ENCODE results near the gene KAT6B.

DNA sequence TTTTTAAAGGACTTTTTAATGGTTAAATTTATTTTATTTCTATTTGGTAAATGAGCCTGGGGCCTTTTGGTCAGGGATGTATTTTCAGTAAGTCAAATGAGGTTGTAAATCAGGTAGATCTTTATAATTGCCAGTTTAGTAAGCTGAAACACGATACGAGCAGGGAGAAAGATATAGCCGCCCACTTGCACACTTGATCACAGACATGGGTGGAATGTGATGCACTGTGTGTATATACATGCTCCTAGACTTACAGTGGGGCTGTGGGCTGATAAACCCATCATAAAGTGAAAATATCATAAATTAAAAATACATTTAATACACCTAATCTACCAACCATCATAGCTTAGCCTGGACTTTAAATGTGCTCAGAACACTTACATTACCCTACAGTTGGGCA lies 165.7 kb downstream of the KAT6B start:
- TF ChIP-seq, protein P1, sequence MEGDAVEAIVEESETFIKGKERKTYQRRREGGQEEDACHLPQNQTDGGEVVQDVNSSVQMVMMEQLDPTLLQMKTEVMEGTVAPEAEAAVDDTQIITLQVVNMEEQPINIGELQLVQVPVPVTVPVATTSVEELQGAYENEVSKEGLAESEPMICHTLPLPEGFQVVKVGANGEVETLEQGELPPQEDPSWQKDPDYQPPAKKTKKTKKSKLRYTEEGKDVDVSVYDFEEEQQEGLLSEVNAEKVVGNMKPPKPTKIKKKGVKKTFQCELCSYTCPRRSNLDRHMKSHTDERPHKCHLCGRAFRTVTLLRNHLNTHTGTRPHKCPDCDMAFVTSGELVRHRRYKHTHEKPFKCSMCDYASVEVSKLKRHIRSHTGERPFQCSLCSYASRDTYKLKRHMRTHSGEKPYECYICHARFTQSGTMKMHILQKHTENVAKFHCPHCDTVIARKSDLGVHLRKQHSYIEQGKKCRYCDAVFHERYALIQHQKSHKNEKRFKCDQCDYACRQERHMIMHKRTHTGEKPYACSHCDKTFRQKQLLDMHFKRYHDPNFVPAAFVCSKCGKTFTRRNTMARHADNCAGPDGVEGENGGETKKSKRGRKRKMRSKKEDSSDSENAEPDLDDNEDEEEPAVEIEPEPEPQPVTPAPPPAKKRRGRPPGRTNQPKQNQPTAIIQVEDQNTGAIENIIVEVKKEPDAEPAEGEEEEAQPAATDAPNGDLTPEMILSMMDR (IDR thresholded peaks at IDR 0.05 in 4 of 5, conservative IDR thresholded peaks at IDR 0.05 in 1 of 5), result no peak
- no peak for TF ChIP-seq POLR2A (IDR thresholded peaks at IDR 0.05)
